K562 (cell line): Measurements from ENCODE around the gene CDC37. TPM values are rescaled to one million over a fixed set of nuclear protein-coding genes. Genes with fewer than 3 reads are reported as not detected.

Source experiments
- ATAC-seq: fragments of 200-7000 bp; cut with Tn5 transposase; 3 replicates; pipeline ENCODE4 v1.9.1; 2020; ENCODE audit warnings: moderate library complexity
- BruUV-seq: library from RNA; stranded (reverse); fragments of 400-500 nt; replicated peaks from 2 replicates; lab custom pipeline; 2021; lab: Mats Ljungman, UMichigan
- CTCF ChIA-PET: fragments of 300-600 bp; formaldehyde crosslinking; extraction: SDS; loops from one replicate; lab custom pipeline; 2021; ENCODE audit warnings: low intra/inter-chr PET ratio; lab: Yijun Ruan, JAX
- POLR2A ChIA-PET: fragments of 300-600, 350-650 bp; sonication (Branson Sonifier 250); formaldehyde crosslinking; extraction: SDS; loops from one replicate; lab custom pipeline; 2021; ENCODE audit warnings: antibody characterized with exemption, inconsistent platforms; lab: Yijun Ruan, JAX
- DNase-seq, 4 experiments: peaks; one replicate each; pipeline versions ENCODE4 v3.0.0 to v3.0.0-alpha.2; 2011 to 2018; ENCODE audit warnings: low spot score in 3 of 4, mixed read lengths in 3 of 4; ENCODE audit errors: extremely low read depth in 1 of 4
- FAIRE-seq: peaks from 2 replicates; lab custom pipeline; 2011; peaks lifted over from hg19 to GRCh38; lab: Jason Lieb, UNC
- H2AFZ ChIP-seq: 2 replicates; pipeline ENCODE4 v1.6.0; 2011; ENCODE audit warnings: low read depth, low read length, control low read depth, inconsistent platforms
- H3K27ac ChIP-seq: fragments of 200-600 bp; 3 replicates; pipeline ENCODE4 v1.8.0; 2011; ENCODE audit warnings: low read depth, mild to moderate bottlenecking, control low read depth, inconsistent platforms, low read length, moderate library complexity, mixed read lengths; ENCODE audit errors: extremely low read depth
- H3K27me3 ChIP-seq, 2 experiments: fragments of 300-600 bp in 1 of 2; 2 replicates in 1 of 2; 3 replicates in 1 of 2; pipeline versions ENCODE4 v1.6.0 to v1.8.0; 2011; ENCODE audit warnings: inconsistent platforms in 2 of 2, low read length in 2 of 2, mild to moderate bottlenecking in 1 of 2, mixed read lengths in 1 of 2, moderate library complexity in 1 of 2; ENCODE audit not compliant: control insufficient read depth in 2 of 2, insufficient read depth in 2 of 2
- H3K36me3 ChIP-seq: fragments of 300-600 bp; 3 replicates; pipeline ENCODE4 v1.8.0; 2011; ENCODE audit warnings: mild to moderate bottlenecking, low read length, inconsistent platforms; ENCODE audit not compliant: control insufficient read depth, insufficient read depth
- H3K4me1 ChIP-seq, 2 experiments: fragments of 200-600 bp in 1 of 2; replicated peaks in 1 of 2; 2 replicates in 1 of 2; 3 replicates in 1 of 2; pipeline versions ENCODE4 v1.5.1 to v1.8.0; 2011; ENCODE audit warnings: inconsistent platforms in 2 of 2, low read length in 2 of 2, mild to moderate bottlenecking in 1 of 2, mixed read lengths in 1 of 2, moderate library complexity in 1 of 2; ENCODE audit not compliant: control insufficient read depth in 2 of 2, insufficient read depth in 2 of 2
- H3K4me2 ChIP-seq: 2 replicates; pipeline ENCODE4 v1.6.1; 2011; ENCODE audit warnings: low read length, control low read depth, inconsistent platforms, mixed read lengths; ENCODE audit not compliant: insufficient read depth
- H3K4me3 ChIP-seq: fragments of 200-600 bp; sonication (generic), shearing (Covaris generic); 2 replicates; pipeline ENCODE4 v1.5.1; 2016; ENCODE audit warnings: control low read depth, inconsistent platforms
- H3K79me2 ChIP-seq: fragments of 200-600 bp; 3 replicates; pipeline ENCODE4 v1.8.0; 2011; ENCODE audit warnings: low read length, inconsistent platforms; ENCODE audit not compliant: control insufficient read depth, insufficient read depth
- H3K9ac ChIP-seq, 2 experiments: 2 replicates each; pipeline versions ENCODE4 v1.6.0 to v1.6.1; 2011; ENCODE audit warnings: low read depth in 2 of 2, low read length in 2 of 2, control low read depth in 1 of 2, inconsistent platforms in 1 of 2, mild to moderate bottlenecking in 1 of 2, mixed read lengths in 1 of 2; ENCODE audit not compliant: insufficient read depth in 1 of 2
- H3K9me1 ChIP-seq: one replicate; pipeline ENCODE4 v1.6.0; 2011; ENCODE audit warnings: inconsistent platforms, mild to moderate bottlenecking, low read length, moderate library complexity; ENCODE audit not compliant: control insufficient read depth, insufficient read depth
- H3K9me3 ChIP-seq: replicated peaks from 2 replicates; pipeline ENCODE4 v1.5.1; 2011; ENCODE audit warnings: low read depth, low read length, inconsistent platforms; ENCODE audit not compliant: control insufficient read depth, insufficient read depth
- H4K20me1 ChIP-seq: replicated peaks from 2 replicates; pipeline ENCODE4 v1.6.1; 2011; ENCODE audit warnings: low read length, inconsistent platforms, mixed read lengths; ENCODE audit not compliant: control insufficient read depth, insufficient read depth
- BRD4 ChIP-seq: fragments of 200-600 bp; sonication (generic); IDR thresholded peaks from 2 replicates; pipeline ENCODE4 v1.6.1; 2017; ENCODE audit warnings: inconsistent platforms
- CREBBP ChIP-seq: IDR thresholded peaks from one replicate; pipeline ENCODE4 v1.6.1; 2012; ENCODE audit warnings: low read depth, mild to moderate bottlenecking, control low read depth, inconsistent platforms, low read length
- E2F1 ChIP-seq: sonication (generic); formaldehyde crosslinking; IDR thresholded peaks from 2 replicates; pipeline ENCODE4 v1.8.1; 2023; ENCODE audit warnings: mild to moderate bottlenecking, missing genetic modification reagents, moderate library complexity
- HDAC3 ChIP-seq: fragments of 450-650 bp; IDR thresholded peaks from 2 replicates; pipeline ENCODE4 v1.6.1; 2018; ENCODE audit warnings: borderline replicate concordance, mild to moderate bottlenecking, moderate library complexity; ENCODE audit not compliant: partially characterized antibody
- TOE1 ChIP-seq, 2 experiments: fragments of 450-650 bp in 1 of 2; sonication (generic) in 1 of 2; formaldehyde crosslinking in 1 of 2; IDR thresholded peaks; 2 replicates each; pipeline versions ENCODE4 v1.7.1 to v1.8.0; 2016 to 2022; ENCODE audit warnings: borderline replicate concordance in 2 of 2, mild to moderate bottlenecking in 2 of 2, antibody characterized with exemption in 1 of 2, inconsistent platforms in 1 of 2, low read depth in 1 of 2, missing genetic modification reagents in 1 of 2, moderate library complexity in 1 of 2
- WGBS: fragments of 100-300 bp; shearing (Covaris generic); methylation state at CpG from one replicate; pipeline ENCODE4 v1.1.6; 2016; ENCODE audit warnings: low coverage, mixed read lengths; ENCODE audit not compliant: insufficient coverage; ENCODE audit errors: missing lambda C conversion rate; 5-methylcytosine and 5-hydroxymethylcytosine counted together
- in situ Hi-C: fragments of 300-500 bp; cut with MboI; formaldehyde crosslinking; loops from 4 replicates; pipeline ENCODE4 v1.15.0; 2018; ENCODE audit warnings: inconsistent platforms, mixed read lengths
- intact Hi-C: fragments of 100-400 bp; cut with micrococcal nuclease; formaldehyde crosslinking; loops from 2 replicates; pipeline ENCODE4 v1.14.2; 2022
- polyA plus RNA-seq, 8 experiments: library from polyadenylated mRNA; depleted of rRNA in 4 of 8; stranded (reverse) in 5 of 8; unstranded in 3 of 8; fragments of >200 nt; fragmentation: Nextera tagmentation in 2 of 8; fragmentation: Illumina TruSeq in 1 of 8; extraction: Ambion mirVana in 2 of 8; extraction: Trizol in 1 of 8; gene quantifications; 2 replicates each; pipeline versions ENCODE4 v1.2.1 to v1.2.3, GENCODE V29; 2011 to 2014; ENCODE audit warnings: inconsistent platforms in 1 of 8, missing spikeins in 1 of 8
- total RNA-seq, 7 experiments: library from RNA; depleted of rRNA in 6 of 7; stranded (reverse); fragments of >200 nt in 6 of 7; fragmentation: Illumina TruSeq in 2 of 7; extraction: Trizol in 2 of 7; gene quantifications; 2 replicates each; pipeline versions ENCODE4 v1.2.1 to v1.2.3, GENCODE V29; 2011 to 2021; ENCODE audit warnings: low replicate concordance in 1 of 7

Gene CDC37
- total and polyA plus RNA-seq, 9 of the 15 experiments (the other 6 are each of a cell fraction or from before 2014, with no cell fraction given): 6.6 to 538 (median 227) TPM

- Histone ChIP-seq H3K4me3 (peak overlapping the region; percentile 64; the same call in 1 of the 2 replicates), H3K27ac (peak overlapping the region; percentile 80; the same call in 2 of the 3 replicates), H3K4me2 (peak overlapping the region; percentile 47), H3K9me1 (no peaks in the 10 kb centered on the region), H3K4me1 (peaks cover 16 to 50% of the 10 kb centered on the region in 2 experiments; a peak in 4 of 5 replicates), H3K36me3 (peaks cover 15% of the 10 kb centered on the region; the same call in 1 of the 3 replicates), H2AFZ (no peak overlapping the region), H4K20me1 (no peaks in the 10 kb centered on the region; the same call in 1 of the 2 replicates), H3K9ac (peak overlapping the region; percentile 76 to 87), H3K27me3 (no peaks in the 10 kb centered on the region), H3K9me3 (no peaks in the 10 kb centered on the region), H3K79me2 (peaks cover 63% of the 10 kb centered on the region)
- FAIRE-seq (peak; percentile 35), ATAC-seq (no peak), DNase-seq (peak in 1 of 4 experiments; percentile 17)
- POLR2A ChIA-PET: interaction anchor here (0.7 kb wide), 1 partner anchor 71 kb away, joined by 3 read pairs; no protein-coding TSS in a partner anchor
- no TSS peak for BruUV-seq
- TF ChIP-seq HDAC3 (no peak), E2F1 (CRISPR knock-in tag) (no peak), BRD4 (no peak), TOE1 (IDR thresholded peaks at IDR 0.05; ENCODE audit: borderline replicate concordance) (no peak), TOE1 (CRISPR knock-in tag; IDR thresholded peaks at IDR 0.05; ENCODE audit: borderline replicate concordance, low read depth) (no peak), CREBBP (no peak)
- in situ Hi-C loops: no loop called here
- CTCF ChIA-PET: no interaction called here
- intact Hi-C loops: loop anchor here (2.0 kb wide), 1 partner anchor 14 kb away; no protein-coding TSS in a partner anchor
- WGBS: 84% methylated on average over 10 of the region's 10 CpGs
These were observed 29.8 kb upstream of the CDC37 start for GRCh38 chr19:10433131-10433536.
